OCI-LY1 (cell line): ENCODE measurements around the gene C1orf50.

Experiments
- H2AFZ ChIP-seq: fragments of 200-600 bp; sonication (generic), shearing (Covaris generic); 2 replicates; pipeline ENCODE4 v1.6.0; 2014; ENCODE audit warnings: antibody characterized with exemption, mild to moderate bottlenecking, low read length
- H3F3A ChIP-seq: fragments of 200-600 bp; sonication (generic), shearing (Covaris generic); 2 replicates; pipeline ENCODE4 v1.6.0; 2014; ENCODE audit warnings: mild to moderate bottlenecking, antibody characterized with exemption, low read length, moderate library complexity; ENCODE audit not compliant: insufficient read depth
- H3K27ac ChIP-seq: fragments of 200-600 bp; sonication (generic); 2 replicates; pipeline ENCODE4 v1.5.1; 2014; ENCODE audit warnings: low read length, mixed run types, mild to moderate bottlenecking, low read depth; ENCODE audit not compliant: poor library complexity, severe bottlenecking
- H3K27me3 ChIP-seq: fragments of 200-600 bp; sonication (generic); 2 replicates; pipeline ENCODE4 v1.6.0; 2014; ENCODE audit warnings: antibody characterized with exemption, mild to moderate bottlenecking, low read length, moderate library complexity; ENCODE audit not compliant: insufficient read depth
- H3K36me3 ChIP-seq: fragments of 200-600 bp; sonication (generic); 2 replicates; pipeline ENCODE4 v1.6.1; 2014; ENCODE audit warnings: mild to moderate bottlenecking, antibody characterized with exemption, low read length, moderate library complexity, mixed read lengths; ENCODE audit not compliant: insufficient read depth
- H3K4me1 ChIP-seq: fragments of 200-600 bp; sonication (generic); 2 replicates; pipeline ENCODE4 v1.5.1; 2014; ENCODE audit warnings: mild to moderate bottlenecking, low read length, moderate library complexity; ENCODE audit not compliant: insufficient read depth, severe bottlenecking
- H3K4me2 ChIP-seq: fragments of 200-600 bp; sonication (generic), shearing (Covaris generic); 2 replicates; pipeline ENCODE4 v1.6.1; 2014; ENCODE audit warnings: low read length
- H3K4me3 ChIP-seq: fragments of 200-600 bp; sonication (generic); 2 replicates; pipeline ENCODE4 v1.5.1; 2014; ENCODE audit warnings: low read length, low read depth, mild to moderate bottlenecking, mixed read lengths; ENCODE audit not compliant: poor library complexity, severe bottlenecking
- H3K79me2 ChIP-seq: fragments of 200-600 bp; shearing (Covaris generic); 2 replicates; pipeline ENCODE4 v1.6.1; 2016; ENCODE audit warnings: mixed run types, low read length, mixed read lengths; ENCODE audit not compliant: insufficient read depth
- H3K9ac ChIP-seq: fragments of 200-600 bp; sonication (generic), shearing (Covaris generic); 2 replicates; pipeline ENCODE4 v1.6.1; 2014; ENCODE audit warnings: mild to moderate bottlenecking, low read length, mixed read lengths
- H3K9me2 ChIP-seq: fragments of 200-600 bp; sonication (generic), shearing (Covaris generic); 2 replicates; pipeline ENCODE4 v1.6.1; 2014; ENCODE audit warnings: low read depth, mild to moderate bottlenecking, low read length, mixed read lengths
- H3K9me3 ChIP-seq: fragments of 200-600 bp; shearing (Covaris generic); 2 replicates; pipeline ENCODE4 v1.6.1; 2014; ENCODE audit warnings: low read length, mixed read lengths
- H4K20me1 ChIP-seq: fragments of 200-600 bp; sonication (generic), shearing (Covaris generic); 2 replicates; pipeline ENCODE4 v1.6.0; 2016; ENCODE audit warnings: mild to moderate bottlenecking, low read length; ENCODE audit not compliant: insufficient read depth
- CTCF ChIP-seq: fragments of 200-600 bp; sonication (generic), shearing (Covaris generic); IDR thresholded peaks from 2 replicates; pipeline ENCODE4 v1.5.1; 2017; ENCODE audit warnings: mild to moderate bottlenecking, antibody characterized with exemption, low read length, moderate library complexity, mixed read lengths
- EZH2 ChIP-seq: fragments of 200-600 bp; sonication (generic), shearing (Covaris generic); IDR thresholded peaks from 2 replicates; pipeline ENCODE4 v1.8.0; 2017; ENCODE audit warnings: borderline replicate concordance, mixed run types, mild to moderate bottlenecking, antibody characterized with exemption, low read length, moderate library complexity, mixed read lengths

The C1orf50 gene

GRCh38 chr1:42737986-42738677 lies 28.9 kb upstream of the C1orf50 start:
- no peak overlapping the region for H3K27ac ChIP-seq
- no peak for TF ChIP-seq EZH2
- TF ChIP-seq CTCF, result no peak
- H4K20me1 ChIP-seq, result no peaks in the 10 kb centered on the region
- no peaks in the 10 kb centered on the region for H3K4me1 ChIP-seq
- no peaks in the 10 kb centered on the region for H3K79me2 ChIP-seq
- no peaks in the 10 kb centered on the region for H3K36me3 ChIP-seq
- H3K4me2 ChIP-seq, result no peak overlapping the region
- H3K9me2 ChIP-seq, result no peaks in the 10 kb centered on the region
- H3F3A ChIP-seq, result no peaks in the 10 kb centered on the region
- no peak overlapping the region for H3K9ac ChIP-seq
- no peaks in the 10 kb centered on the region for H3K9me3 ChIP-seq
- no peaks in the 10 kb centered on the region; the same call in 1 of the 2 replicates for H3K27me3 ChIP-seq
- H2AFZ ChIP-seq, result no peak overlapping the region
- no peak overlapping the region for H3K4me3 ChIP-seq

GRCh38 chr1:42738678-42739226 lies 28.3 kb upstream of the C1orf50 start:
- H2AFZ ChIP-seq, result no peak overlapping the region
- no peaks in the 10 kb centered on the region for H3K79me2 ChIP-seq
- H3K4me3 ChIP-seq, result no peak overlapping the region
- H3K4me2 ChIP-seq, result no peak overlapping the region
- H3K9me3 ChIP-seq, result no peaks in the 10 kb centered on the region
- H4K20me1 ChIP-seq, result no peaks in the 10 kb centered on the region
- no peak overlapping the region for H3K27ac ChIP-seq
- H3K36me3 ChIP-seq, result no peaks in the 10 kb centered on the region
- H3K4me1 ChIP-seq, result no peaks in the 10 kb centered on the region
- H3K27me3 ChIP-seq, result no peaks in the 10 kb centered on the region; the same call in 1 of the 2 replicates
- no peaks in the 10 kb centered on the region for H3F3A ChIP-seq
- H3K9ac ChIP-seq, result no peak overlapping the region
- TF ChIP-seq EZH2 (no peak), CTCF (no peak)
- H3K9me2 ChIP-seq, result no peaks in the 10 kb centered on the region

GRCh38 chr1:42739753-42740700 lies 27.0 kb upstream of the C1orf50 start, which contains the start of gene CLDN19:
CLDN19 (minus strand) TSS chr1:42740236; CDS start chr1:42740063, 173 bp downstream.
- Histone ChIP-seq H3K4me3 (no peak within 1 kb of the TSS), H3K27ac (no peak within 1 kb of the TSS), H3F3A (no peaks in the 10 kb centered on the region), H3K27me3 (no peaks in the 10 kb centered on the region), H2AFZ (no peak within 1 kb of the TSS), H3K36me3 (no peaks in the 10 kb centered on the region), H3K9me3 (no peaks in the 10 kb centered on the region), H3K4me1 (no peaks in the 10 kb centered on the region), H3K9ac (no peak within 1 kb of the TSS), H3K79me2 (no peaks in the 10 kb centered on the region), H3K4me2 (no peak within 1 kb of the TSS), H4K20me1 (no peaks in the 10 kb centered on the region), H3K9me2 (no peaks in the 10 kb centered on the region)
- no peak for TF ChIP-seq EZH2
